Measurements from ENCODE around the gene PLEKHG2. TPM values are rescaled to one million over a fixed set of nuclear protein-coding genes. Genes with fewer than 3 reads are reported as not detected.
A peak's percentile ranks its signal among the peaks of the same experiment; 100 is the strongest.

The PLEKHG2 gene
- total RNA-seq, 1 donor from 2014 or later: 205 TPM

DNA sequence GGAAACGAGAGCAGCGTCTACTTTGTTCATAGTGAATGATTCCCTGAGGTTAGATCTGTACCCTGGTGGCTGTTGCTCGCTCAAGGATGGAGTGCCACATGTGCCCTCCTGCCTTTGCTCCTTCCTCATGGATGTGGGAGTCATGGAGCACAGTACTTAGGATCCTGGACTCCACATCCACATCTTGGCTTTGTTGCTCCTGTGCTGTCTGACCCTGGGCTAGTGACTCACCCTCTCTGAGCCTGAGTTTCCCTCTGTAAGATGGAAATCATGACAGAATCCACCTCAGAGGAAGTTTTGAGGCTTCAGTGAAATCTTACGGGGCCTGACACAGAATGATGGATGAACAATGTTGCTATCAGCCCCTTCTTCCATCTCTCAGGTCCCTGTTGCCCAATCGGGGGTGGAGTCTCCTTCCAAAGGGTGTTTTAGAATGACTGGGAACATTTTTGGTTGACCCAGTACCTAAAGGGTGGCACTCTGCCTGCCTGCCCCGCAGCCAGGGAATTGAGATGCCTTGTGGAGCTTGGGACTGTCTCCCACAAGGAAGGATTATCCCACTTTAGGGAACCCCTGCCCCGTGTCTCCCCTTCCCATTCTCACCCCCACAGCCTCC, 58.4 kb downstream of the PLEKHG2 start:
- peaks cover 5% of the 10 kb centered on the region for H3K27me3 Mint-ChIP-seq (ENCODE audit: unreplicated experiment)
- no peaks in the 10 kb centered on the region for H3K36me3 Mint-ChIP-seq (ENCODE audit: unreplicated experiment)
- TF ChIP-seq, protein P1, sequence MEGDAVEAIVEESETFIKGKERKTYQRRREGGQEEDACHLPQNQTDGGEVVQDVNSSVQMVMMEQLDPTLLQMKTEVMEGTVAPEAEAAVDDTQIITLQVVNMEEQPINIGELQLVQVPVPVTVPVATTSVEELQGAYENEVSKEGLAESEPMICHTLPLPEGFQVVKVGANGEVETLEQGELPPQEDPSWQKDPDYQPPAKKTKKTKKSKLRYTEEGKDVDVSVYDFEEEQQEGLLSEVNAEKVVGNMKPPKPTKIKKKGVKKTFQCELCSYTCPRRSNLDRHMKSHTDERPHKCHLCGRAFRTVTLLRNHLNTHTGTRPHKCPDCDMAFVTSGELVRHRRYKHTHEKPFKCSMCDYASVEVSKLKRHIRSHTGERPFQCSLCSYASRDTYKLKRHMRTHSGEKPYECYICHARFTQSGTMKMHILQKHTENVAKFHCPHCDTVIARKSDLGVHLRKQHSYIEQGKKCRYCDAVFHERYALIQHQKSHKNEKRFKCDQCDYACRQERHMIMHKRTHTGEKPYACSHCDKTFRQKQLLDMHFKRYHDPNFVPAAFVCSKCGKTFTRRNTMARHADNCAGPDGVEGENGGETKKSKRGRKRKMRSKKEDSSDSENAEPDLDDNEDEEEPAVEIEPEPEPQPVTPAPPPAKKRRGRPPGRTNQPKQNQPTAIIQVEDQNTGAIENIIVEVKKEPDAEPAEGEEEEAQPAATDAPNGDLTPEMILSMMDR (IDR thresholded peaks at IDR 0.05; ENCODE audit: partially characterized antibody, unreplicated experiment): no peak
- no peak overlapping the region for H3K27ac Mint-ChIP-seq (ENCODE audit: unreplicated experiment)
- no peak overlapping the region for H3K4me3 Mint-ChIP-seq (ENCODE audit: unreplicated experiment)
- peaks cover 8% of the 10 kb centered on the region for H3K9me3 Mint-ChIP-seq (ENCODE audit: unreplicated experiment)
- no peaks in the 10 kb centered on the region for H3K4me1 Mint-ChIP-seq (ENCODE audit: low read depth, unreplicated experiment)
- DNase-seq: no peak

DNA sequence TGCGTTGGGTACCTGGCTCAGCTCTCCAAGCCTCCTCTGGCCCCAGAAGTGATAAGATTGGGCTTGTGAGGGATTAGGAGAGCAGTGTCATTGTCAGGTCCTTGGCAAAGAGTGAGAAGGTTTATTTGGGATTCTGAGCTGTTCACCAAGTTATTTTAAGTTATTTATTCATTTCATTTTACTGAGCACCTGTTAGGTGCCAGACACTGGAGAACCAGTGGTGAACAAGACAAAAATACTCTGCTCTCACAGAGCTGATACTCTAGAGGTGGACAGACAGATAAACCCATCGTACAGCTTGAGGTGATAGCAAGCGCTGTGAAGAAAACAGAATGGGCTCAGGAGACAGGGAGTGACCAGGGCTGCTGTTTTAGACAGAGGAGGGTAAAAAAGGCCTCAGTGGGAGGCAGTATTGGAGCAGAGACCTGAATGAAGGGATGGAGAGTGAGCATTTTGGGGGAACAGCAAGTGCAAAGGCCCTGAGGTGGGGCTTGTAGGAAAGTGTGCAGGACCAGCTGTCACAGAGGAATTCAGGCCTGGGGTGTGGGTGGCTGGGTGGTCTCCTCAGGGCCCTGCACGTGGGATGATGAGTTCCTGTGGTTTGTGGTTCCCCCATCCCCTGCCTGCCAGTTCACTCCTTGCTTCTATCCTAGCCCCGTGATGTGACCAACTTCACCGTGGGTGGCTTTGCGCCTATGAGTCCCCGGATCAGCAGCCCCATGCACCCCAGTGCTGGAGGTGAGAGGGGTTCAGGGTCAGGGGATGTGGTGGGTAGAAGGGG, 59.5 kb downstream of the PLEKHG2 start:
- Mint-ChIP-seq H3K36me3 (ENCODE audit: unreplicated experiment) (no peaks in the 10 kb centered on the region), H3K27me3 (ENCODE audit: unreplicated experiment) (peaks cover 2% of the 10 kb centered on the region), H3K27ac (ENCODE audit: unreplicated experiment) (no peak overlapping the region), H3K4me3 (ENCODE audit: unreplicated experiment) (peak overlapping the region; percentile 51), H3K4me1 (ENCODE audit: low read depth, unreplicated experiment) (no peaks in the 10 kb centered on the region), H3K9me3 (ENCODE audit: unreplicated experiment) (peaks cover 4% of the 10 kb centered on the region)
- no peak for DNase-seq
- TF ChIP-seq, protein P1 (IDR thresholded peaks at IDR 0.05; ENCODE audit: partially characterized antibody, unreplicated experiment): no peak

DNA sequence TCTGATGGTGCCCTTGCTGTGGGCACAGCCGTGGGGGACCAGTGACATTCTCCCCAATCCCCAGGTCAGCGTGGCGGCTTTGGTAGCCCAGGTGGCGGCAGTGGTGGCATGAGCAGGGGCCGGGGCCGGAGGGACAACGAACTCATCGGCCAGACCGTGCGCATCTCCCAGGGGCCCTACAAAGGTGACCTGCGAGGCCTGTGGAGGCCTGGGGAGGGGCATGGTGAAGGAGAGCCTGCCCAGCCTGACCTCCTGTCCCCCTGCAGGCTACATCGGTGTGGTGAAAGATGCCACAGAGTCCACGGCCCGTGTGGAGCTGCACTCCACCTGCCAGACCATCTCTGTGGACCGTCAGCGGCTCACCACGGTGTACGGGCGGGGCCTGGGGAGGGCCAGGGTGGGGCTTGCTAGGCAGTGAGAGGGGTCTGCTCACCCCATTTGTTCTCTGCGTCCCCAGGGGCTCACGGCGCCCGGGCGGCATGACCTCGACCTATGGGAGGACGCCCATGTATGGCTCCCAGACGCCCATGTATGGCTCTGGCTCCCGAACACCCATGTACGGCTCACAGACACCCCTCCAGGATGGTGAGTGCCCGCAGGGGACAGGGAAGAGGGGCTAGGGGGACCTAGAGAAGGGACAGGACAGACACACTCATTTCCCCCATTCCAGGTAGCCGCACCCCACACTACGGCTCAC, 60.4 kb downstream of the PLEKHG2 start:
- no peaks in the 10 kb centered on the region for H3K36me3 Mint-ChIP-seq (ENCODE audit: unreplicated experiment)
- H3K27me3 Mint-ChIP-seq (ENCODE audit: unreplicated experiment): peaks cover 2% of the 10 kb centered on the region
- TF ChIP-seq, protein P1 (IDR thresholded peaks at IDR 0.05; ENCODE audit: partially characterized antibody, unreplicated experiment): no peak
- no peak overlapping the region for H3K27ac Mint-ChIP-seq (ENCODE audit: unreplicated experiment)
- no peak for DNase-seq
- no peaks in the 10 kb centered on the region for H3K4me1 Mint-ChIP-seq (ENCODE audit: low read depth, unreplicated experiment)
- no peak overlapping the region for H3K4me3 Mint-ChIP-seq (ENCODE audit: unreplicated experiment)
- H3K9me3 Mint-ChIP-seq (ENCODE audit: unreplicated experiment): peaks cover 4% of the 10 kb centered on the region

DNA sequence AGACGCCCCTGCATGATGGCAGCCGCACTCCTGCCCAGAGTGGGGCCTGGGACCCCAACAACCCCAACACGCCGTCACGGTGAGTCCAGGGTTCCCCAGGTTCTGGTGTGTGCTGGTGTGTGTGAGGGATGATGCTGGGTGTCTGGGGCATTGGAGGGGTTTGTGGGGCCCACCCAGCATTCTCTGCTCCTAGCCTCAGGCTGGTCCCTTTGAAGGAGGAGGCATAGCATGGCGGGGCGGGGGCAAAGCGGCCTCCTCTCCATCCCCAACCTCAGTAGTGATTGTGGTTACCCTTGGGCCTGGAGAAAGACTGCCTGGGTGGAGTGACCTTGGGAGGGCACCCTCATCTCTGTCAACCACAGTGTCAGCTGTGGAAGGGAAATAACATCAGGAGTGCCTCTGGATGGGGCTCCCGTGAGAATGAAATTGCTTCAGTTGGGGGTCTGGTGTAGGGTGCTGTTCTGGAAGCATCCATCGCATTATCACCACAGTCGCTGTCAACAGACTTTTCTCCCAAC, 61.0 kb downstream of the PLEKHG2 start:
- Mint-ChIP-seq H3K27me3 (ENCODE audit: unreplicated experiment) (peaks cover 2% of the 10 kb centered on the region), H3K4me3 (ENCODE audit: unreplicated experiment) (no peak overlapping the region), H3K4me1 (ENCODE audit: low read depth, unreplicated experiment) (no peaks in the 10 kb centered on the region), H3K27ac (ENCODE audit: unreplicated experiment) (peak overlapping the region; percentile 38), H3K36me3 (ENCODE audit: unreplicated experiment) (no peaks in the 10 kb centered on the region), H3K9me3 (ENCODE audit: unreplicated experiment) (peaks cover 4% of the 10 kb centered on the region)
- DNase-seq: no peak
- TF ChIP-seq, protein P1 (IDR thresholded peaks at IDR 0.05; ENCODE audit: partially characterized antibody, unreplicated experiment): no peak
